WTC11 (cell line): ENCODE results near the gene CCDC154. TPM values are rescaled to one million over a fixed set of nuclear protein-coding genes. Genes with fewer than 3 reads are reported as not detected.
"Not testable (repeated sequence)": the region's sequence is repeated elsewhere in the genome, so short reads cannot be mapped to it uniquely, and the experiment has no call there.

Source experiments
- ATAC-seq: fragments of 200-7000 bp; cut with Tn5 transposase; 2 replicates; pipeline ENCODE4 v1.10.0; 2021; ENCODE audit warnings: mild to moderate bottlenecking, moderate library complexity
- CTCF ChIA-PET: fragments of 300-600 bp; sonication (Branson Sonifier 250); formaldehyde crosslinking; loops from one replicate; lab custom pipeline; 2021; ENCODE audit warnings: antibody characterized with exemption; lab: Charles Lee
- POLR2A ChIA-PET: fragments of 350-600 bp; sonication (Branson Sonifier 250); formaldehyde crosslinking; loops from one replicate; lab custom pipeline; 2021; ENCODE audit warnings: antibody characterized with exemption; lab: Charles Lee
- DNase-seq: peaks from one replicate; pipeline ENCODE4 v3.0.0; 2021; ENCODE audit warnings: low spot score
- H3K27ac Mint-ChIP-seq: 2 replicates; pipeline ENCODE4 v1.8.0; 2021; ENCODE audit warnings: mixed read lengths
- H3K27me3 Mint-ChIP-seq: 2 replicates; pipeline ENCODE4 v1.8.0; 2021; ENCODE audit warnings: low read depth, mild to moderate bottlenecking, moderate library complexity, mixed read lengths
- H3K36me3 Mint-ChIP-seq: 2 replicates; pipeline ENCODE4 v1.8.0; 2021; ENCODE audit warnings: mixed read lengths
- H3K4me1 Mint-ChIP-seq: 2 replicates; pipeline ENCODE4 v1.8.0; 2022; ENCODE audit warnings: mixed read lengths
- H3K4me3 Mint-ChIP-seq: 2 replicates; pipeline ENCODE4 v1.8.0; 2021; ENCODE audit warnings: mild to moderate bottlenecking, moderate library complexity, mixed read lengths
- H3K9me3 Mint-ChIP-seq: 2 replicates; pipeline ENCODE4 v1.8.0; 2021; ENCODE audit warnings: mixed read lengths
- GTF2I ChIP-seq: fragments of 250-450 bp; sonication (Bioruptor Pico); conservative IDR thresholded peaks from 2 replicates; pipeline ENCODE4 v1.4.0; 2021; ENCODE audit warnings: mild to moderate bottlenecking
- total RNA-seq: library from RNA; stranded (reverse); gene quantifications from 3 replicates; pipeline ENCODE4 v1.2.3, GENCODE V29; 2021
- TF ChIP-seq, protein P1 (sequence below): fragments of 250-450 bp; sonication (Bioruptor Pico); conservative IDR thresholded peaks from 2 replicates; pipeline ENCODE4 v1.9.0; 2021; ENCODE audit warnings: mild to moderate bottlenecking
- TF ChIP-seq, protein P2 (sequence below): sonication (generic); formaldehyde crosslinking; IDR thresholded peaks from 2 replicates; pipeline ENCODE4 v1.8.1; 2022; ENCODE audit warnings: low read depth, missing genetic modification reagents, borderline replicate concordance
- TF ChIP-seq, protein P3 (sequence below): sonication (generic); formaldehyde crosslinking; IDR thresholded peaks from 2 replicates; pipeline ENCODE4 v1.8.0; 2022; ENCODE audit warnings: missing genetic modification reagents
- TF ChIP-seq, protein P4 (sequence below): sonication (generic); formaldehyde crosslinking; IDR thresholded peaks from 2 replicates; pipeline ENCODE4 v1.8.1; 2023; ENCODE audit warnings: mild to moderate bottlenecking, missing genetic modification reagents, borderline replicate concordance
- TF ChIP-seq, protein P5 (sequence below): sonication (generic); formaldehyde crosslinking; IDR thresholded peaks from 2 replicates; pipeline ENCODE4 v1.8.1; 2022; ENCODE audit warnings: missing genetic modification reagents, borderline replicate concordance
- TF ChIP-seq, protein P6 (sequence below): sonication (generic); formaldehyde crosslinking; IDR thresholded peaks from 2 replicates; pipeline ENCODE4 v1.8.0; 2023; ENCODE audit warnings: mild to moderate bottlenecking, missing genetic modification reagents
- TF ChIP-seq, protein P7 (sequence below): sonication (generic); formaldehyde crosslinking; IDR thresholded peaks from 2 replicates; pipeline ENCODE4 v1.8.1; 2023; ENCODE audit warnings: mild to moderate bottlenecking, missing genetic modification reagents, moderate library complexity

CCDC154 gene
- total RNA-seq, 1 experiment from 2014 or later = 0.46 TPM

DNA sequence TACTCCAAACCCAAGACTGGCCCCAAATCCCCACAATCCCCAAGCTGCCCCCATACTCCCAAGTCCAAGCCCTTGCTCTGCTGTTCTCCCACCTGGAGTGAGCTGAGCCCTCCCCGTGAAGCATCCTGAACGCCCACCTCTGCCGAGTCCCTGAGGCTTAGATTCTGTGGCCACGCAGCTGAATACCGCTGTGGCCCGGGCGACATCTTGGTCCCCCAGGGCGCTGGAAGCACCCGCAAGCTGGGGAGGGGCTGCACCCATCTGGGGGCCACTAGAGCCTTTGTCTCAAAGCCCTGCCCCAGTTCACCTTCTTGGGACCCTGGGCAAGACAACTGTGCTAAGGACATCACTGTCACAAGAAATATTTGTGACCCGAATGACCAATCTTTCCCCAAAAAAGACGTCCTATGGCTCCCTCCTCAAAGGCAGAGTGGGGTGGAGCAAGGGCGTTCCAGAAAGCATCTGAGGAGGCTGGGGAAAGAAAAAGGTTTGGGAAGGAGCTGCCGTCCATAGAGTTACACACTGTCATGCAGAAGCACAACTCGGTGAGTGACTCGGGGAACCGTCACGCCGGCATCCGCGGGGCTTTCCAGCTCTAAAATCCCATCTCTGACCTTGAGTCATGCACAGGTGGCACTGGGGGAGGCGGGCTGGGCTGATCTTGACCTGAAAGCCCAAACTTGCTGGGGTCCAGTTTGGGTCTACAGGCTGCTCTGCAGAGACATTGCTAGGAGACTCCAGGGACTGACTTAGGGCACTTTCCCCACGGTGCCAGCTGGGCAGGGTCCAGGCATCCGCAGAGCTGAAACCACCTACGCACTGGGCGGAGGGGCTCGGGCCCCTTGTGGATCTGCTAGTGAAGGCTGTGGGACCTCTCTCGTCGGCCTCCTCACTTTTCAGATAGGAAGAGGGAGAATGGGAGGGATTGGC, 37.8 kb upstream of the CCDC154 start (continued):
- TF ChIP-seq, protein P1, sequence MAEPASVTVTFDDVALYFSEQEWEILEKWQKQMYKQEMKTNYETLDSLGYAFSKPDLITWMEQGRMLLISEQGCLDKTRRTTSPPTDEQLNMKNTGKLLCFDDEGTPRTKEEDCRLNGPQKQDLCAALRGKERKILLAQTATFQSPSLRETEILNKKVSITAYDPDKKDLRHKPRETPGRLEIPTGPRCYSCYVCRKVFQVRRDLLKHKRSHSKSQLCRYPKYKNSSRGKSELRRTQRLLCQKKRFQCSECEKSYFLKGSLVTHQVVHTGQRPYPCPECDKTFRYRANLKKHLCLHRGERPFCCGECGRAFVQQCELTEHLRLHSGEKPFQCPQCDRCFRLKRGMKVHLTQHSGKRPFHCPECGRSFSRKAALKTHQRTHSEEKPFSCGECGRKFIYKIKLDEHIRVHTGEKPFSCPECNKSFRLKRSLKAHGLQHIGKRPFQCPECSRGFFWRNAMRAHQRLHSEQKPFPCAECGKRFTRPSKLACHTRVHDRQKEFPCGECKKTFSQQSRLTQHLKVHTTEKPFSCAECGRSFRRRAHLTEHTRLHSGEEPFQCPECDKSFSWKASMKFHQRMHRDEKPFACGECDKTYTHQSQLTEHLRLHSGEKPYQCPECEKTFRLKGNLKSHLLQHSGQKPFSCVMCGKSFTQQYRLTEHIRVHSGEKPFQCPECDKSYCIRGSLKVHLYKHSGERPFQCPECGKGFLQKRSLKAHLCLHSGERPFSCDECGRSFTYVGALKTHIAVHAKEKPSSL (CRISPR knock-in tag) = no peak
- TF ChIP-seq, protein P2, sequence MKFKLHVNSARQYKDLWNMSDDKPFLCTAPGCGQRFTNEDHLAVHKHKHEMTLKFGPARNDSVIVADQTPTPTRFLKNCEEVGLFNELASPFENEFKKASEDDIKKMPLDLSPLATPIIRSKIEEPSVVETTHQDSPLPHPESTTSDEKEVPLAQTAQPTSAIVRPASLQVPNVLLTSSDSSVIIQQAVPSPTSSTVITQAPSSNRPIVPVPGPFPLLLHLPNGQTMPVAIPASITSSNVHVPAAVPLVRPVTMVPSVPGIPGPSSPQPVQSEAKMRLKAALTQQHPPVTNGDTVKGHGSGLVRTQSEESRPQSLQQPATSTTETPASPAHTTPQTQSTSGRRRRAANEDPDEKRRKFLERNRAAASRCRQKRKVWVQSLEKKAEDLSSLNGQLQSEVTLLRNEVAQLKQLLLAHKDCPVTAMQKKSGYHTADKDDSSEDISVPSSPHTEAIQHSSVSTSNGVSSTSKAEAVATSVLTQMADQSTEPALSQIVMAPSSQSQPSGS (CRISPR knock-in tag) = no peak
- TF ChIP-seq, protein P3, sequence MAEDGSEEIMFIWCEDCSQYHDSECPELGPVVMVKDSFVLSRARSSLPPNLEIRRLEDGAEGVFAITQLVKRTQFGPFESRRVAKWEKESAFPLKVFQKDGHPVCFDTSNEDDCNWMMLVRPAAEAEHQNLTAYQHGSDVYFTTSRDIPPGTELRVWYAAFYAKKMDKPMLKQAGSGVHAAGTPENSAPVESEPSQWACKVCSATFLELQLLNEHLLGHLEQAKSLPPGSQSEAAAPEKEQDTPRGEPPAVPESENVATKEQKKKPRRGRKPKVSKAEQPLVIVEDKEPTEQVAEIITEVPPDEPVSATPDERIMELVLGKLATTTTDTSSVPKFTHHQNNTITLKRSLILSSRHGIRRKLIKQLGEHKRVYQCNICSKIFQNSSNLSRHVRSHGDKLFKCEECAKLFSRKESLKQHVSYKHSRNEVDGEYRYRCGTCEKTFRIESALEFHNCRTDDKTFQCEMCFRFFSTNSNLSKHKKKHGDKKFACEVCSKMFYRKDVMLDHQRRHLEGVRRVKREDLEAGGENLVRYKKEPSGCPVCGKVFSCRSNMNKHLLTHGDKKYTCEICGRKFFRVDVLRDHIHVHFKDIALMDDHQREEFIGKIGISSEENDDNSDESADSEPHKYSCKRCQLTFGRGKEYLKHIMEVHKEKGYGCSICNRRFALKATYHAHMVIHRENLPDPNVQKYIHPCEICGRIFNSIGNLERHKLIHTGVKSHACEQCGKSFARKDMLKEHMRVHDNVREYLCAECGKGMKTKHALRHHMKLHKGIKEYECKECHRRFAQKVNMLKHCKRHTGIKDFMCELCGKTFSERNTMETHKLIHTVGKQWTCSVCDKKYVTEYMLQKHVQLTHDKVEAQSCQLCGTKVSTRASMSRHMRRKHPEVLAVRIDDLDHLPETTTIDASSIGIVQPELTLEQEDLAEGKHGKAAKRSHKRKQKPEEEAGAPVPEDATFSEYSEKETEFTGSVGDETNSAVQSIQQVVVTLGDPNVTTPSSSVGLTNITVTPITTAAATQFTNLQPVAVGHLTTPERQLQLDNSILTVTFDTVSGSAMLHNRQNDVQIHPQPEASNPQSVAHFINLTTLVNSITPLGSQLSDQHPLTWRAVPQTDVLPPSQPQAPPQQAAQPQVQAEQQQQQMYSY (CRISPR knock-in tag) = no peak
- TF ChIP-seq, protein P4, sequence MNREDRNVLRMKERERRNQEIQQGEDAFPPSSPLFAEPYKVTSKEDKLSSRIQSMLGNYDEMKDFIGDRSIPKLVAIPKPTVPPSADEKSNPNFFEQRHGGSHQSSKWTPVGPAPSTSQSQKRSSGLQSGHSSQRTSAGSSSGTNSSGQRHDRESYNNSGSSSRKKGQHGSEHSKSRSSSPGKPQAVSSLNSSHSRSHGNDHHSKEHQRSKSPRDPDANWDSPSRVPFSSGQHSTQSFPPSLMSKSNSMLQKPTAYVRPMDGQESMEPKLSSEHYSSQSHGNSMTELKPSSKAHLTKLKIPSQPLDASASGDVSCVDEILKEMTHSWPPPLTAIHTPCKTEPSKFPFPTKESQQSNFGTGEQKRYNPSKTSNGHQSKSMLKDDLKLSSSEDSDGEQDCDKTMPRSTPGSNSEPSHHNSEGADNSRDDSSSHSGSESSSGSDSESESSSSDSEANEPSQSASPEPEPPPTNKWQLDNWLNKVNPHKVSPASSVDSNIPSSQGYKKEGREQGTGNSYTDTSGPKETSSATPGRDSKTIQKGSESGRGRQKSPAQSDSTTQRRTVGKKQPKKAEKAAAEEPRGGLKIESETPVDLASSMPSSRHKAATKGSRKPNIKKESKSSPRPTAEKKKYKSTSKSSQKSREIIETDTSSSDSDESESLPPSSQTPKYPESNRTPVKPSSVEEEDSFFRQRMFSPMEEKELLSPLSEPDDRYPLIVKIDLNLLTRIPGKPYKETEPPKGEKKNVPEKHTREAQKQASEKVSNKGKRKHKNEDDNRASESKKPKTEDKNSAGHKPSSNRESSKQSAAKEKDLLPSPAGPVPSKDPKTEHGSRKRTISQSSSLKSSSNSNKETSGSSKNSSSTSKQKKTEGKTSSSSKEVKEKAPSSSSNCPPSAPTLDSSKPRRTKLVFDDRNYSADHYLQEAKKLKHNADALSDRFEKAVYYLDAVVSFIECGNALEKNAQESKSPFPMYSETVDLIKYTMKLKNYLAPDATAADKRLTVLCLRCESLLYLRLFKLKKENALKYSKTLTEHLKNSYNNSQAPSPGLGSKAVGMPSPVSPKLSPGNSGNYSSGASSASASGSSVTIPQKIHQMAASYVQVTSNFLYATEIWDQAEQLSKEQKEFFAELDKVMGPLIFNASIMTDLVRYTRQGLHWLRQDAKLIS = no peak
- no peak for TF ChIP-seq GTF2I (CRISPR knock-in tag)
- TF ChIP-seq, protein P5, sequence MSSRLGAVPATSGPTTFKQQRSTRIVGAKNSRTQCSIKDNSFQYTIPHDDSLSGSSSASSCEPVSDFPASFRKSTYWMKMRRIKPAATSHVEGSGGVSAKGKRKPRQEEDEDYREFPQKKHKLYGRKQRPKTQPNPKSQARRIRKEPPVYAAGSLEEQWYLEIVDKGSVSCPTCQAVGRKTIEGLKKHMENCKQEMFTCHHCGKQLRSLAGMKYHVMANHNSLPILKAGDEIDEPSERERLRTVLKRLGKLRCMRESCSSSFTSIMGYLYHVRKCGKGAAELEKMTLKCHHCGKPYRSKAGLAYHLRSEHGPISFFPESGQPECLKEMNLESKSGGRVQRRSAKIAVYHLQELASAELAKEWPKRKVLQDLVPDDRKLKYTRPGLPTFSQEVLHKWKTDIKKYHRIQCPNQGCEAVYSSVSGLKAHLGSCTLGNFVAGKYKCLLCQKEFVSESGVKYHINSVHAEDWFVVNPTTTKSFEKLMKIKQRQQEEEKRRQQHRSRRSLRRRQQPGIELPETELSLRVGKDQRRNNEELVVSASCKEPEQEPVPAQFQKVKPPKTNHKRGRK (CRISPR knock-in tag) = no peak

DNA sequence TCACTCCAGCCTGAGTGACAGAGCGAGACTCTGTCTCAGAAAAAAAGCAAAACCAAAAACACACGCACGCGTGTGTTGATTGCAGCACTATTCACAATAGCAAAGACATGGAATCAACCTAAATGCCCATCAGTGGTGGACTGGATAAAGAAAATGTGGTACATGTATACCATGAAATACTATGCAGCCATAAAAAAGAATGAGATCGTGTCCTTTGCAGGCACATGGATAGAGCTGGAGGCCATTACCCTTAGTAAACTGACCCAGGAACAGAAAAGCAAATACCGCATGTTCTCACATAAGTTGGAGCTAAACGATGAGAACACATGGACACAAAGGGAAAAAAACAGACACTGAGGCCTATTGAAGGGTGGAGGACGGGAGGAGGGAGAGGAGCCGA, 34.6 kb upstream of the CCDC154 start:
- Mint-ChIP-seq H3K9me3 (peaks cover 14% of the 10 kb centered on the region), H3K27me3 (peaks cover 24% of the 10 kb centered on the region)
- H3K36me3 Mint-ChIP-seq, H3K27ac Mint-ChIP-seq, DNase-seq, H3K4me1 Mint-ChIP-seq, H3K4me3 Mint-ChIP-seq, CTCF ChIA-PET, ATAC-seq, POLR2A ChIA-PET: not testable (repeated sequence)

DNA sequence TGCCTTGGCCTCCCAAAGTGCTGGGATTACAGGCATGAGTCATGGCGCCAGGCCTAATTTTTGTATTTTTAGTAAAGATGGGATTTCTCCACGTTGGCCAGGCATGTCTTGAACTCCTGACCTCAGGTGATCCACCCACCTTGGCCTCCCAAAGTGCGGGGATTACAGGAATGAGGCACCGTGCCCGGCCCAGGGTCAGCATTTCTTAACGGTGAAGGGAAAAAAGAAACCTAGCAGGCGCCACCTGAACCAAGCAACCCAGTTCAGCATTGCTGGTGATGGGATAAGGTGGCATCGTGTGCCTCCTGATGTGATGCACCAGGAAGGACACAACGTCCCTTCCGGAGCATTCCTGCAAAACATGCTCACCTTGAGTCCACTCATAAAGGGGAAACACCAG, 32.7 kb upstream of the CCDC154 start:
- Mint-ChIP-seq H3K4me3 (no peak overlapping the region), H3K27me3 (peaks cover 12% of the 10 kb centered on the region), H3K27ac (no peak overlapping the region), H3K9me3 (peaks cover 14% of the 10 kb centered on the region), H3K36me3 (no peaks in the 10 kb centered on the region), H3K4me1 (peaks cover 9% of the 10 kb centered on the region)
- ChIA-PET CTCF (interaction anchor here (0.6 kb wide), 1 partner anchor 150 kb away, joined by 3 read pairs; no protein-coding TSS in a partner anchor), POLR2A (no interaction called here)
- ATAC-seq = no peak
- no peak for DNase-seq
- TF ChIP-seq, protein P6, sequence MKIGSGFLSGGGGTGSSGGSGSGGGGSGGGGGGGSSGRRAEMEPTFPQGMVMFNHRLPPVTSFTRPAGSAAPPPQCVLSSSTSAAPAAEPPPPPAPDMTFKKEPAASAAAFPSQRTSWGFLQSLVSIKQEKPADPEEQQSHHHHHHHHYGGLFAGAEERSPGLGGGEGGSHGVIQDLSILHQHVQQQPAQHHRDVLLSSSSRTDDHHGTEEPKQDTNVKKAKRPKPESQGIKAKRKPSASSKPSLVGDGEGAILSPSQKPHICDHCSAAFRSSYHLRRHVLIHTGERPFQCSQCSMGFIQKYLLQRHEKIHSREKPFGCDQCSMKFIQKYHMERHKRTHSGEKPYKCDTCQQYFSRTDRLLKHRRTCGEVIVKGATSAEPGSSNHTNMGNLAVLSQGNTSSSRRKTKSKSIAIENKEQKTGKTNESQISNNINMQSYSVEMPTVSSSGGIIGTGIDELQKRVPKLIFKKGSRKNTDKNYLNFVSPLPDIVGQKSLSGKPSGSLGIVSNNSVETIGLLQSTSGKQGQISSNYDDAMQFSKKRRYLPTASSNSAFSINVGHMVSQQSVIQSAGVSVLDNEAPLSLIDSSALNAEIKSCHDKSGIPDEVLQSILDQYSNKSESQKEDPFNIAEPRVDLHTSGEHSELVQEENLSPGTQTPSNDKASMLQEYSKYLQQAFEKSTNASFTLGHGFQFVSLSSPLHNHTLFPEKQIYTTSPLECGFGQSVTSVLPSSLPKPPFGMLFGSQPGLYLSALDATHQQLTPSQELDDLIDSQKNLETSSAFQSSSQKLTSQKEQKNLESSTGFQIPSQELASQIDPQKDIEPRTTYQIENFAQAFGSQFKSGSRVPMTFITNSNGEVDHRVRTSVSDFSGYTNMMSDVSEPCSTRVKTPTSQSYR = no peak
- TF ChIP-seq, protein P7, sequence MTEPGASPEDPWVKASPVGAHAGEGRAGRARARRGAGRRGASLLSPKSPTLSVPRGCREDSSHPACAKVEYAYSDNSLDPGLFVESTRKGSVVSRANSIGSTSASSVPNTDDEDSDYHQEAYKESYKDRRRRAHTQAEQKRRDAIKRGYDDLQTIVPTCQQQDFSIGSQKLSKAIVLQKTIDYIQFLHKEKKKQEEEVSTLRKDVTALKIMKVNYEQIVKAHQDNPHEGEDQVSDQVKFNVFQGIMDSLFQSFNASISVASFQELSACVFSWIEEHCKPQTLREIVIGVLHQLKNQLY = no peak
